OCI-LY7 (cell line): ENCODE results near the gene CYBB.

Experiments
- CTCF ChIP-seq: fragments of 200-600 bp; sonication (generic); conservative IDR thresholded peaks from 2 replicates; pipeline ENCODE4 v1.5.1; 2014; ENCODE audit warnings: mild to moderate bottlenecking, antibody characterized with exemption, low read length, moderate library complexity, mixed read lengths
- EZH2phosphoT487 ChIP-seq: fragments of 200-600 bp; sonication (generic); IDR thresholded peaks from 2 replicates; pipeline ENCODE4 v1.6.1; 2018; ENCODE audit warnings: low read depth, borderline replicate concordance, mild to moderate bottlenecking, mixed run types, antibody characterized with exemption, low read length, moderate library complexity, mixed read lengths

DNA sequence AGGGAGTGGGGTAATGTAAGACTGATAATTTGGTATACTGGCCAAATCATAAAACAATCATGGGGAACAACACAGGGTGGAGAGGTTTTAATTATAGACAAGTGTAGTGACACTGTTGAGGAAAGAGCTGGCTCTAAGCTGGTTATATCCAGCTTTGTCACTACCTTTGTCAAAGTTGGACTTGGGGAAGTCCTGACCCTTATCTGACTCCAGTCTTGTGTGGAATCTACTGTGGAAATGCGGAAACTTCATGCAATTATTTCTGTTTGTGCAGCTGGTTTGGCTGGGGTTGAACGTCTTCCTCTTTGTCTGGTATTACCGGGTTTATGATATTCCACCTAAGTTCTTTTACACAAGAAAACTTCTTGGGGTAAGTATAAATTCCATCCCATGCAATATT is 2.0 kb downstream of the CYBB start:
- no peak for TF ChIP-seq CTCF
- TF ChIP-seq EZH2phosphoT487, result no peak
